Dermis microvascular lymphatic vessel endothelial cell (primary cell): Measurements from ENCODE around the gene BRCA1. TPM values are rescaled to one million over a fixed set of nuclear protein-coding genes. Genes with fewer than 3 reads are reported as not detected.
A peak's percentile ranks its signal among the peaks of the same experiment; 100 is the strongest.

ENCODE experiments used
- DNase-seq, 2 donors: peaks; one replicate each; pipeline versions ENCODE4 v3.0.0 to v3.0.0-alpha.2; 2010; ENCODE audit warnings: low read depth in 2 of 2
- total RNA-seq: library from RNA; depleted of rRNA; stranded (reverse); fragments of >200 nt; gene quantifications from 2 replicates; pipeline ENCODE4 v1.2.1, GENCODE V29; 2014

The BRCA1 gene
- total RNA-seq, 1 donor from 2014 or later: 15.8 TPM

- no peak for DNase-seq
These were observed 99.2 kb downstream of the BRCA1 start for GRCh38 chr17:43025766-43026537.

DNA sequence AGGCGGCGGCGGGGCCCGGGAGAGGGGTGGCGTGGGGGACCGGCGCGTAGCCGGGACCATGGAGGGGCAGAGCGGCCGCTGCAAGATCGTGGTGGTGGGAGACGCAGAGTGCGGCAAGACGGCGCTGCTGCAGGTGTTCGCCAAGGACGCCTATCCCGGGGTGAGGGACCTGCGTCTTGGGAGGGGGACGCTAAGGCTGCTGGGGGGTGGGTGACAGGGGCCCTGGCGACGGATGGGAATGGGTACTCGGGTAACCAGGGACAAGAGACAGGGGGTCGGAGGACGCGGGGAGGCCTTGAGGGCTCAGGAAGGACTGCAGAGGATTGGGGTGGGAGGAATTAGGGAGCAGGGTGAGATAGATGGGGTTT is 99.9 kb downstream of the BRCA1 start:
- no peak for DNase-seq

- peak; percentile 91 to 95 for DNase-seq
These were observed 100.5 kb downstream of the BRCA1 start, which contains the start of gene RND2 for GRCh38 chr17:43024407-43025289. Gene RND2 (plus strand): TSS chr17:43025231. CDS start chr17:43025348, 117 bp downstream.

DNA sequence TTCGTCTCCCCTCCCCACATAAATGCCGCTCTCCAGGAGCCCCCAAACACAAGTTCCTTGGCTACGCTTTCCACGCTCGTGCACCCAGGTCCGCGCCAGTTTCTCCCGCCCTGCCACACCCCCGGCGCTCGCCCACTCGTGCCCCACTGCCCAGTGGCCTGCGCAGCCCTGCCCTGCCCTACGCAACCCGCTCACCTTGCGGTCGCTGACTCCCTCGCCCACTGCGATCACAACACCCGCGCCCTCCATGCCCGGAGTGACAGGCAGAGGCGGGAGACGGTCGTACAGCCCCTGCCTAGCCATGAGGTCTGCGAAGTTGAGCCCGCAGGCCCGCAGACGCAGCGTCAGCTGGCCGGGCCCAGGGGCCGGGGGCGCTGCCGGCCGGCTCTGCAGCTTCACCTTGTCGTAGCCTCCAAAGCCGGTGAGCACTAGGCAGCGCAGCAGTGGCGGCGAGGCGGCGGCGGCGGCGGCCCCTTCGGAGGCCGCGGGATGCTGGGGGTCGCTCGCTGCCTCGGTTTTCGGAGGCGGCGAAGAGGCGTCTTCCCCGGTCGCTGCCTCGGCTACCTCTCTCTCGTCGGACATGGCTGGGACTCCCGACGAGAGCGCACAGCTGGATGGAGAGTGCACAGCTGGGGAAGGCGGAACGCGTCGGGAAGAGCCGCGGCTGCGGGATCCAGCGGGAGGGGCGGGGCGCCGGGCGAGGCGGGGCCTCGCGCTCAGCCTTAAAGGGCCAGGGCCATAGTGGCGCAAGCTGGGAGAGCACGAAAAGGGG is 103.2 kb downstream of the BRCA1 start, which contains the start of gene VAT1:
Gene VAT1 (minus strand): TSS at position 645 of the 772 bp plus-strand sequence. CDS start 63 bp downstream, at position 582.
- peak; percentile 43 to 80 for DNase-seq

DNA sequence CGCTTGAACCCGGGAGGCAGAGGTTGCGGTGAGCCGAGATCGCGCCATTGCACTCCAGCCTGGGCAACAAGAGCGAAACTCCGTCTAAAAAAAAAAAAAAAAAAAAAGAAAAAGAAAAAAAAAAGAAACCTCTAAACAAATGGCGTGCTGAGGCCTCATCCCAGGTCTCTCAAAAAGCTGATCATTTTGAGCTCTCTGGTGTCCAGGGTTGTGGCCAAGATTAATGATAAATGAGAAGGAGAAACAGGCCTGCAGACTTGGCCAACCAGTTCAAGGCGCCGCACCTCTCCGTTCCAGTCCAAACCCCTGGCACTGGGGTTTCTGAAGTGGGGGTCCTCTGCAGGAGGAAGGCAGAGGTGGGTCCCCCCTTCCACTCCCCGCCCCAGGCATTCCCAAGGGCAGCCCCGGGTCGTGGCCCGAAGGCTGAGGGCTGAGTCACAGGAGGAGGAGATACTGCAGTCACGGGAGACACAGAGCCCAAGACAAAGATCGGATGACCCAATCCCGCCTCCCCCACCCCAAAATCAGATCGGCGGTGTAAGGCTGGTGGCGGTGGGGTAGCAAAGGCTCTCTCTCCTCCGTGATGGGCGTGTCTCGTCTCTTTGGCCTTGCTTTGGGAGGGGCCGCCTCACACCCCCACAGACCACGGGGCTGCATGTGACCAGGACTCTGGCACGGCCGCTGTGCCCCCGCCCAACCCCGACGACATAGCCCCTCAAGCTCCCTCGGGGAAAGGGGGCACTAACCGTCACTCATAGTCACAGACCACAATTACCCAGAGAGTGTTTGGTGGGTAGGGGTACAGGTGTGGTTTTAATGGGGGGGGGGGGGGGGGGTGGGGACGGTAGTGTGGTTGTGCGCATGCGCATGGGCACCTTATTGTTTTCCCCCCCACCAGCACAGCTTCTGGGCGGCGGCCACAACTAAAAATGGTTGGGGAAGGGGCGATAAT is 104.1 kb downstream of the BRCA1 start:
- peak; percentile 32 to 69 for DNase-seq

DNA sequence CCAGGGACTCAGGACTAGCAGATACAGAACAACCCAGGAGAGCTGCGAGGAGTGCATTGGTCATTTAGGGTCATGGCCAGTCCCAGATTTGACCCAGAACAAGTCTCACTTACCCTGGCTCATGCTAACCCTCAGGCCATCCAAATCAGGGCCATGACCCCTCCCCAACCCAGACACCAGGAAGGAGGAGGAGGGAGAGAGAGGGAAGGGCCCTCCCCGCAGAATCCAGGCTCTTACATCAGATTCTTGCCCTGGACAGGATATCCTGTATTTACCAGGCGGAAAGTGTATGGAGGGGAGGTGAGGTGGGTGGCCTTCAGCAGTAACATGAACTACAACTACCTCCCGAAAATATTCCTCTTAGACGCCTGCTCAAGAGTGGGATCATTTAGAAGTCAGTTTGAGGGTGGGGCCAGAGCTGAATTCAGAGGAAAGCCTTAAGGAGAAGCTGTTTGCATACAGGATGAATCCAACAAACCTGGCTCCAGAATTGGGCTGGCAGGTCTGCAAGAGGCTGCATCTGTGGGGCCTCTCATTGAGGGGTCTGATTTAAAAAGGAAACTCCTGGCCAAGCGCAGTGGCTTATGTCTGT is 105.0 kb downstream of the BRCA1 start:
- peak in 1 of 2 donors; percentile 66 for DNase-seq

GRCh38 chr17:43019418-43019817 is 105.7 kb downstream of the BRCA1 start:
- no peak for DNase-seq

DNA sequence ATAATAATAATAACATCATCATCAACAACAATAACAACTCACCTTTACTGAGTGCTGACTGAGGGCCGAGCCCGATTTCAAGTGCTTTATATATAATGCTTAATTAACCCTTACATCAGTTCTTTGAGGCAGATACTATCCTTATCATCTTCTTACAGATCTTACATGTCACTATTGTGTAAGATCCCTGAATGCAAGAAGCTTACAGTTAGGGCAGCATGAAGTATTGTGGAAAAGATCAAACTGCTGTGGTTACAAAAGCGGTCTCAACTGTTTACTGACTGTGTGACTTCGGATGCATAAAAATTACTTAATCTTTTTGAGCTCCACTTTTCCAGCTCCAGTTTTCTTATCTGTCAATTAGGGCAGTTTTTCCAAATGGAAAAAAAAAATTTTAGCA is 106.2 kb downstream of the BRCA1 start:
- DNase-seq: no peak

DNA sequence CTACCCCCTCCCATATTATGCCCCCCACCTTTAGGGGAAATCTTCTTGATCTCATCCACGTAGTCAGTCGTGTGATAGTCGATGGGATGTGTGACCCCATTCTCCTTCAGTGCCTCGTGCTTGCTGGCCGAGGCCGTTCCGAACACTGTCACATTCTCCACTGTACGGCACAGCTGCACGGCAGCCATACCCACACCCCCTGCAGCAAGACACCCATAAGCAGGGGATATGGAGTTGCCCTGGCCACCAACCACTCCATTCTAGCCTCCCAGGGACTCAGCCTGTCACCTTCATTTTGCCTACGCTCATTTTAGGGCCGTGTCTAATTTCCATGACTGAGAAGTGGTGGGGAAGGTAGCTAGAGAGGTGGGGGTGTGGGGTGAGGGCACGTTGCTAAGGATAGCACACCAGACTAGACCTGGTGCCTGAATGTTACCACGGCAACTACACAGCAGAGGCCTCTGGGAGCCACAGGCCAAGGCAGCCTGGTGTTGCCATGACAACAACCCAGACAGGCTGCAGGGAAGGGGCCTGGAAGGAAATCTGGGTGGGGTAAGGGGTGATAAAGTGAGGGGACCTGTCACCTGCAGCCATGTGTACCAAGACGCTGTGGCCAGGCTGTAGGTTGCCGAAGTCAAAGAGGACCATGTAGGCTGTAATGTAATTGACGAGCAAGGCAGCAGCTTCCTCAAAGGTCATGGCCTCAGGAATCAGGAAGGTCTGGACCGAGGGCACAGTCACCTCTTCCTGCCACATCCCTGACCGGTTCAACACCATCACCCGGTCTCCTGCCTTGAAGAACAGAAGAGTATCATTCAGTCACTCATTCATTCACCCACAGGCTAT is 106.9 kb downstream of the BRCA1 start:
- peak in 1 of 2 donors; percentile 32 for DNase-seq

DNA sequence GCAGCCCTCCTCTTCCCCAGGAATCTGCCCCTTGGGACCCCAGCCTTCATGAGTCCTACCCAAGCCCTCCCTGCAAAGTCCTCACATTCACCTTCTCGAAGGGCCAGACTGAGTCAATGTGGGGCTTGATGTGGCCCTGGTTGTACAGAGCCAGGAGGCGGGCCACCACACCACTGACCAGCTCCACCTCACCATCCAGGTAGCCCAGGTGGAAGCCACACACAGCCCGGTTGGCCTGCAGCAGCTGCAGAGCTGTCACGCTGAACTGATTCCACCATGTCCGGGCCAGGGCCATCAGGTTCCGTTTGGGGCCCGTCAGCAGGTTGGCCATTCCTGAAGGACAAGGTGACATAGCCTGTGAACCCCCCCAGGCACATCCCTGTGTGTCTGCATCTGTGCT is 108.9 kb downstream of the BRCA1 start:
- no peak for DNase-seq

GRCh38 chr17:43015579-43015978 is 109.6 kb downstream of the BRCA1 start:
- peak; percentile 52 to 72 for DNase-seq

- DNase-seq: no peak
These were observed 110.3 kb downstream of the BRCA1 start for GRCh38 chr17:43014649-43015542.

GRCh38 chr17:43014020-43014648 is 111.0 kb downstream of the BRCA1 start:
- DNase-seq: no peak

DNA sequence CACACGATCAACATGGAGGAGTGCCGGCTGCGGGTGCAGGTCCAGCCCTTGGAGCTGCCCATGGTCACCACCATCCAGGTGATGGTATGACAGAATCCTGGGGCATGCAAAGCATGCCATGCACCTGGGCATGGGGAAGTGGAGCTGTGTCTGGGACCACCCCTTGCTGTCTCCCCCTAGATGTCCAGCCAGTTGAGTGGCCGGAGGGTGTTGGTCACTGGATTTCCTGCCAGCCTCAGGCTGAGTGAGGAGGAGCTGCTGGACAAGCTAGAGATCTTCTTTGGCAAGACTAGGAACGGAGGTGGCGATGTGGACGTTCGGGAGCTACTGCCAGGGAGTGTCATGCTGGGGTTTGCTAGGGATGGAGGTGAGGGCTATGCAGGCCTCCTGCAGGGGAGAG is 111.9 kb downstream of the BRCA1 start:
- no peak for DNase-seq

GRCh38 chr17:43011728-43012472 is 113.3 kb downstream of the BRCA1 start:
- DNase-seq: no peak

DNA sequence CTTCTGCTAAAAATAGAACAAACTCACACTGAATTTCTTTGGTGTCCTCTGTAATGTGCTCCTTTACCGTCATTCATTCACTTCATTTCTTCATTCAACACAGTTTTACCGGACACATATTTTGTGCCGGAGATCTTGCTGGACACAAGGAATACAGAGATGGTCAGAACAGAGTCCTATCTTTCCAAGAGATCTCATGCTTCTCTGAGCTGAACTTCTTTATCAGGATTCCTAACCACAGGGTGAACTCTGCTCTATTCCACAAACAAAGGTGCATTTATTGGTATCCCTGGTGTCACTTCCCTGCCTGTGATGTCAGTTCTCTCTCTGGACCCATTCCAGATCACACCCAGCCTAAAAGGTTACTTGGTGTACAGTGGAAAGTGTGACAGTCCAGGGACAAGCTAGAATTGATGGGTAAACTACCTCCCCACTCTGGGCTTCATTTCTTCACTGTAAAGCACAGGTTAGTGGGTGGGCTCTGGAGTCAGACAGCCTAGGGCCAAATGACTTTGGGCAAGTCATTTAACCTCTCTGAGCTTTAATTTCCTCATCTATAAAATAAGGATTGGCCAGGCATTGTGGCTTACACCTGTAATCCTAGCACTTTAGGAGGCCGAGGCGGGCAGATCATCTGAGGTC is 114.4 kb downstream of the BRCA1 start:
- peak in 1 of 2 donors; percentile 87 for DNase-seq
